A549 (cell line): ENCODE data around the gene OSGEPL1. TPM values are rescaled to one million over a fixed set of nuclear protein-coding genes. Genes with fewer than 3 reads are reported as not detected.

Experiments used
- BHLHE40 ChIP-seq: IDR thresholded peaks from 2 replicates; pipeline ENCODE4 v1.6.1; 2012; ENCODE audit warnings: low read depth, low read length, inconsistent platforms
- CEBPB ChIP-seq, 2 experiments: fragments of >200 bp in 1 of 2; sonication (Bioruptor Twin) in 1 of 2; formaldehyde crosslinking in 1 of 2; IDR thresholded peaks; 2 replicates each; pipeline ENCODE4 v1.6.1; 2012 to 2016
- CHD2 ChIP-seq: fragments of 150-350 bp; IDR thresholded peaks from 2 replicates; pipeline ENCODE4 v1.6.1; 2014; ENCODE audit warnings: low read length; ENCODE audit not compliant: partially characterized antibody
- EHF ChIP-seq: fragments of 250-450 bp; sonication (Bioruptor Pico); IDR thresholded peaks from 2 replicates; pipeline ENCODE4 v1.5.0; 2020; ENCODE audit warnings: mild to moderate bottlenecking
- EHMT2 ChIP-seq: fragments of 200-600 bp; sonication (generic); IDR thresholded peaks from 2 replicates; pipeline ENCODE4 v1.6.1; 2016; ENCODE audit warnings: antibody characterized with exemption, low read depth, mild to moderate bottlenecking, moderate library complexity
- EP300 ChIP-seq, 2 experiments: fragments of >200 bp; sonication (Bioruptor Twin); formaldehyde crosslinking; IDR thresholded peaks; 2 replicates in 1 of 2; 3 replicates in 1 of 2; pipeline ENCODE4 v1.6.1; 2016 to 2017
- ESRRA ChIP-seq: fragments of 150-350 bp; IDR thresholded peaks from 2 replicates; pipeline ENCODE4 v1.6.1; 2014; ENCODE audit warnings: mild to moderate bottlenecking, low read length, borderline replicate concordance
- FOSL2 ChIP-seq, 2 experiments: fragments of 450-650 bp in 1 of 2; fragments of >200 bp in 1 of 2; sonication (Bioruptor Twin) in 1 of 2; formaldehyde crosslinking; IDR thresholded peaks; 2 replicates each; pipeline versions ENCODE4 v1.5.0 to v1.6.1; 2016 to 2020; ENCODE audit warnings: mild to moderate bottlenecking in 1 of 2, moderate library complexity in 1 of 2
- GATA3 ChIP-seq: IDR thresholded peaks from 2 replicates; pipeline ENCODE4 v1.6.1; 2012; ENCODE audit warnings: borderline replicate concordance
- HOXB13 ChIP-seq: fragments of 250-450 bp; sonication (Bioruptor Pico); IDR thresholded peaks from 2 replicates; pipeline ENCODE4 v1.5.0; 2020; ENCODE audit warnings: low read depth, mild to moderate bottlenecking, moderate library complexity
- HOXB5 ChIP-seq: fragments of 250-450 bp; sonication (Bioruptor Pico); IDR thresholded peaks from 2 replicates; pipeline ENCODE4 v1.5.0; 2020; ENCODE audit warnings: mild to moderate bottlenecking, moderate library complexity
- MAFK ChIP-seq: fragments of 450-650 bp; IDR thresholded peaks from 2 replicates; pipeline ENCODE4 v1.6.1; 2014; ENCODE audit not compliant: partially characterized antibody
- MAZ ChIP-seq: fragments of 150-350 bp; IDR thresholded peaks from 2 replicates; pipeline ENCODE4 v1.6.1; 2014; ENCODE audit warnings: antibody characterized with exemption, low read depth, low read length, borderline replicate concordance
- MYC ChIP-seq: IDR thresholded peaks from 2 replicates; pipeline ENCODE4 v1.6.1; 2012; ENCODE audit warnings: mild to moderate bottlenecking, inconsistent platforms, low read length, improper control_type of control experiment, borderline replicate concordance
- NR3C1 ChIP-seq: fragments of >200 bp; sonication (Bioruptor Twin); formaldehyde crosslinking; IDR thresholded peaks from 3 replicates; pipeline ENCODE4 v1.6.1; 2017
- POLR2A ChIP-seq: IDR thresholded peaks from 2 replicates; pipeline ENCODE4 v1.6.1; 2012; ENCODE audit warnings: mild to moderate bottlenecking, low read length
- POLR2AphosphoS2 ChIP-seq: conservative IDR thresholded peaks from 2 replicates; pipeline ENCODE4 v1.6.1; 2012; ENCODE audit warnings: low read length, improper control_type of control experiment, inconsistent platforms
- RAD21 ChIP-seq, 2 experiments: fragments of >200 bp in 1 of 2; sonication (Bioruptor Twin) in 1 of 2; formaldehyde crosslinking in 1 of 2; IDR thresholded peaks in 1 of 2; conservative IDR thresholded peaks in 1 of 2; 2 replicates in 1 of 2; 3 replicates in 1 of 2; pipeline ENCODE4 v1.6.1; 2012 to 2018; ENCODE audit warnings: inconsistent platforms in 1 of 2
- RCOR1 ChIP-seq: fragments of 150-350 bp; IDR thresholded peaks from 2 replicates; pipeline ENCODE4 v1.6.1; 2014; ENCODE audit warnings: antibody characterized with exemption, low read length, low read depth
- RFX5 ChIP-seq: fragments of 450-650 bp; IDR thresholded peaks from 2 replicates; pipeline ENCODE4 v1.7.1; 2014; ENCODE audit warnings: antibody characterized with exemption, mild to moderate bottlenecking, moderate library complexity
- RNF2 ChIP-seq: fragments of 200-600 bp; sonication (generic); IDR thresholded peaks from 2 replicates; pipeline ENCODE4 v1.6.1; 2016; ENCODE audit warnings: low read depth, mild to moderate bottlenecking, antibody characterized with exemption, moderate library complexity, borderline replicate concordance
- SREBF2 ChIP-seq: fragments of 450-650 bp; IDR thresholded peaks from 2 replicates; pipeline ENCODE4 v1.6.1; 2014; ENCODE audit warnings: mild to moderate bottlenecking, moderate library complexity
- ZC3H11A ChIP-seq: fragments of 450-650 bp; IDR thresholded peaks from 2 replicates; pipeline ENCODE4 v1.6.1; 2014; ENCODE audit warnings: antibody characterized with exemption, mild to moderate bottlenecking
- ZNF302 ChIP-seq: fragments of 250-450 bp; sonication (Bioruptor Pico); IDR thresholded peaks from 2 replicates; pipeline ENCODE4 v1.9.0; 2021; ENCODE audit warnings: inconsistent platforms, mild to moderate bottlenecking, moderate library complexity
- polyA plus RNA-seq, 4 experiments: library from polyadenylated mRNA; depleted of rRNA in 3 of 4; stranded (reverse); fragments of >200 nt; fragmentation: RNase III in 1 of 4; extraction: RNeasy Plus Mini Kit Qiagen cat#74134 plus additional on column Dnase treatment in 1 of 4; gene quantifications; 2 replicates in 3 of 4; 3 replicates in 1 of 4; pipeline ENCODE4 v1.2.3, GENCODE V29; 2011 to 2017
- TF ChIP-seq, protein P1 (sequence below): fragments of 250-450 bp; sonication (Bioruptor Pico); IDR thresholded peaks from 2 replicates; pipeline ENCODE4 v1.5.0; 2020; ENCODE audit warnings: low read depth, mild to moderate bottlenecking, moderate library complexity
- TF ChIP-seq, protein P2 (sequence below): fragments of >200 bp; sonication (Bioruptor Twin); formaldehyde crosslinking; IDR thresholded peaks from 2 replicates; pipeline ENCODE4 v1.6.1; 2016
- TF ChIP-seq, protein P3 (sequence below): IDR thresholded peaks from 2 replicates; pipeline ENCODE4 v1.6.1; 2012
- TF ChIP-seq, protein P4 (sequence below): fragments of 150-350 bp; IDR thresholded peaks from 2 replicates; pipeline ENCODE4 v1.6.1; 2014; ENCODE audit warnings: low read depth, mild to moderate bottlenecking, low read length
- TF ChIP-seq, protein P5 (sequence below): IDR thresholded peaks from 2 replicates; pipeline ENCODE4 v1.6.1; 2012

The OSGEPL1 gene
- polyA plus RNA-seq, 2 of the 4 experiments (the other 2 are of a cell fraction), result 9.0 to 14.4 TPM

DNA sequence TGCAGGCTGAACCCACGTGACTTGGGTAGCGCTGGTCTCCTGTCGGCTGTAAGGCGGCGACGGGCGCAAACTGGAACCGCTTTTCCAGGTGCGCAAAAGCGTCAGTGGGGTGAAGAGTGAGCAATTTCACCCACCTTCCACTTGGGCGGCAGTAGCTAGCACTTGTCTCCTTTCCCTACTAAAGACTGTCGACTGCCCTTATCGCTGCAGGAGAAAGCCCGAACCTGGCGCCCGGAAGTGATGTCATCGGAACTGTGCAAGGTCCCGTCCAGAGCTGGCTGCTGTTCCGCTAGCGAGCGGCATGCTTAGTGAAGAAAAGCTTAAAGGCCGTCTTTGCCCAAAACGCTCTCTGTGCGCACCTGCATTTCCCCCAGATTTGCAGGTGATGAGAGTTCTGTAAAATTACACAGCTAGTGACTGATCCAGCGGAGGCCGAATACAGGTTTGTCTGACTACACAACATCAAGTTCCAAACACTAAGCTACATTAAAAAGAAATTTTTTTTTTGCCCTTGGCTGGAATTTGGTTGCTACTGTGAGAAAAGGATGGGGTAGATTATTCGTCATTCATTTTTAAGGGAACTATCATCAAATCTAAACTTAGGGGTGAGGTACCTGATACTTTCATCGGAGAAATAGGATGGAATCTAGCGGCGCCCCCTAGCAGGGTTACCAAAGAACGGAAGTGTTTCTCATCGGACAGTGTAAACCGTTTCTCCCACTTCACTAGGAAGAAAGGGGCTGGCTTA is at the start of gene OSGEPL1 (continued):
- TF ChIP-seq EHF (CRISPR knock-in tag) (no peak), ZC3H11A (no peak), HOXB13 (no peak), EP300 (IDR thresholded peaks at IDR 0.05) (no peak), ESRRA (no peak), HOXB5 (no peak), ZNF302 (no peak), MAFK (no peak), POLR2A (peak; percentile 88), CHD2 (no peak), RFX5 (no peak), MAZ (no peak), RAD21 (conservative IDR thresholded peaks at IDR 0.05 in 1 of 2, IDR thresholded peaks at IDR 0.05 in 1 of 2) (peak in 1 of 2 experiments; percentile 14; a peak in 1 of 5 replicates), POLR2AphosphoS2 (no peak), RCOR1 (no peak), RNF2 (no peak), EHMT2 (no peak), NR3C1 (no peak), CEBPB (IDR thresholded peaks at IDR 0.05) (no peak), SREBF2 (no peak), GATA3 (no peak), MYC (peak; percentile 64; the same call in 1 of the 2 replicates), BHLHE40 (no peak), FOSL2 (IDR thresholded peaks at IDR 0.05) (no peak), FOSL2 (CRISPR knock-in tag; IDR thresholded peaks at IDR 0.05) (peak; percentile 14; the same call in 1 of the 2 replicates)
- TF ChIP-seq, protein P1, sequence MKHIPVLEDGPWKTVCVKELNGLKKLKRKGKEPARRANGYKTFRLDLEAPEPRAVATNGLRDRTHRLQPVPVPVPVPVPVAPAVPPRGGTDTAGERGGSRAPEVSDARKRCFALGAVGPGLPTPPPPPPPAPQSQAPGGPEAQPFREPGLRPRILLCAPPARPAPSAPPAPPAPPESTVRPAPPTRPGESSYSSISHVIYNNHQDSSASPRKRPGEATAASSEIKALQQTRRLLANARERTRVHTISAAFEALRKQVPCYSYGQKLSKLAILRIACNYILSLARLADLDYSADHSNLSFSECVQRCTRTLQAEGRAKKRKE (CRISPR knock-in tag), result no peak
- TF ChIP-seq, protein P2, sequence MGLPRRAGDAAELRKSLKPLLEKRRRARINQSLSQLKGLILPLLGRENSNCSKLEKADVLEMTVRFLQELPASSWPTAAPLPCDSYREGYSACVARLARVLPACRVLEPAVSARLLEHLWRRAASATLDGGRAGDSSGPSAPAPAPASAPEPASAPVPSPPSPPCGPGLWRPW, result no peak
- TF ChIP-seq, protein P3, sequence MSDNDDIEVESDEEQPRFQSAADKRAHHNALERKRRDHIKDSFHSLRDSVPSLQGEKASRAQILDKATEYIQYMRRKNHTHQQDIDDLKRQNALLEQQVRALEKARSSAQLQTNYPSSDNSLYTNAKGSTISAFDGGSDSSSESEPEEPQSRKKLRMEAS, result peak; percentile 90
- TF ChIP-seq, protein P4, sequence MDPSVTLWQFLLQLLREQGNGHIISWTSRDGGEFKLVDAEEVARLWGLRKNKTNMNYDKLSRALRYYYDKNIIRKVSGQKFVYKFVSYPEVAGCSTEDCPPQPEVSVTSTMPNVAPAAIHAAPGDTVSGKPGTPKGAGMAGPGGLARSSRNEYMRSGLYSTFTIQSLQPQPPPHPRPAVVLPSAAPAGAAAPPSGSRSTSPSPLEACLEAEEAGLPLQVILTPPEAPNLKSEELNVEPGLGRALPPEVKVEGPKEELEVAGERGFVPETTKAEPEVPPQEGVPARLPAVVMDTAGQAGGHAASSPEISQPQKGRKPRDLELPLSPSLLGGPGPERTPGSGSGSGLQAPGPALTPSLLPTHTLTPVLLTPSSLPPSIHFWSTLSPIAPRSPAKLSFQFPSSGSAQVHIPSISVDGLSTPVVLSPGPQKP, result no peak
- TF ChIP-seq, protein P5, sequence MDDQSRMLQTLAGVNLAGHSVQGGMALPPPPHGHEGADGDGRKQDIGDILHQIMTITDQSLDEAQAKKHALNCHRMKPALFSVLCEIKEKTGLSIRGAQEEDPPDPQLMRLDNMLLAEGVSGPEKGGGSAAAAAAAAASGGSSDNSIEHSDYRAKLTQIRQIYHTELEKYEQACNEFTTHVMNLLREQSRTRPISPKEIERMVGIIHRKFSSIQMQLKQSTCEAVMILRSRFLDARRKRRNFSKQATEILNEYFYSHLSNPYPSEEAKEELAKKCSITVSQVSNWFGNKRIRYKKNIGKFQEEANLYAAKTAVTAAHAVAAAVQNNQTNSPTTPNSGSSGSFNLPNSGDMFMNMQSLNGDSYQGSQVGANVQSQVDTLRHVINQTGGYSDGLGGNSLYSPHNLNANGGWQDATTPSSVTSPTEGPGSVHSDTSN, result no peak
